Measurements from ENCODE around the gene VEZF1. TPM values are rescaled to one million over a fixed set of nuclear protein-coding genes. Genes with fewer than 3 reads are reported as not detected.
A peak's percentile ranks its signal among the peaks of the same experiment; 100 is the strongest.

VEZF1 gene
- total and polyA plus RNA-seq, 9 donors: 31.6 to 83.5 (median 71.7) TPM

- Histone ChIP-seq H3K4me1 (ENCODE audit: insufficient read depth) (peaks cover 9% of the 10 kb centered on the region), H3K36me3 (no peaks in the 10 kb centered on the region), H3K9me3 (no peaks in the 10 kb centered on the region), H3K4me3 (no peak overlapping the region), H3K27ac (no peak overlapping the region), H3K27me3 (no peaks in the 10 kb centered on the region)
- WGBS, 3 donors: 41 to 75% (median 70%) methylated on average over 5 of the region's 5 CpGs
- intact Hi-C loops (cut with DNase I): no loop called here
- TF ChIP-seq EP300 (IDR thresholded peaks at IDR 0.05) (no peak), POLR2A (IDR thresholded peaks at IDR 0.05) (no peak), CTCF (IDR thresholded peaks at IDR 0.05) (no peak)
- DNase-seq: no peak
Observed at GRCh38 chr17:57948169-57948554, 39.9 kb downstream of the VEZF1 start.

GRCh38 chr17:57947369-57947768 is 40.7 kb downstream of the VEZF1 start:
- intact Hi-C loops (cut with DNase I): no loop called here
- Histone ChIP-seq H3K27ac (peak overlapping the region in 1 of 2 donors; percentile 62), H3K27me3 (no peaks in the 10 kb centered on the region), H3K4me1 (ENCODE audit: insufficient read depth) (peaks cover 7% of the 10 kb centered on the region), H3K9me3 (no peaks in the 10 kb centered on the region), H3K36me3 (no peaks in the 10 kb centered on the region), H3K4me3 (peak overlapping the region; percentile 42)
- no peak for DNase-seq
- no peak for TF ChIP-seq EP300 (IDR thresholded peaks at IDR 0.05)
- no peak for TF ChIP-seq POLR2A (IDR thresholded peaks at IDR 0.05)
- TF ChIP-seq CTCF (IDR thresholded peaks at IDR 0.05): no peak
- 64 to 77% (median 72%) methylated on average over 9 of the region's 9 CpGs for WGBS, 3 donors

- H3K27me3 ChIP-seq: no peaks in the 10 kb centered on the region
- no peaks in the 10 kb centered on the region for H3K9me3 ChIP-seq
- H3K36me3 ChIP-seq: no peaks in the 10 kb centered on the region
- TF ChIP-seq POLR2A (IDR thresholded peaks at IDR 0.05) (no peak), CTCF (IDR thresholded peaks at IDR 0.05) (no peak), EP300 (IDR thresholded peaks at IDR 0.05) (no peak)
- peak; percentile 45 to 54 (median 49) for DNase-seq
- H3K4me3 ChIP-seq: peak overlapping the region; percentile 42
- H3K4me1 ChIP-seq (ENCODE audit: insufficient read depth): peaks cover 7% of the 10 kb centered on the region
- H3K27ac ChIP-seq: peak overlapping the region in 1 of 2 donors; percentile 62
- 3 to 9% (median 3%) methylated on average over 10 of the region's 10 CpGs for WGBS, 3 donors
- intact Hi-C loops (cut with DNase I): no loop called here
Observed at GRCh38 chr17:57946798-57947358, 41.2 kb downstream of the VEZF1 start.

GRCh38 chr17:57945996-57946797 is 41.9 kb downstream of the VEZF1 start:
- Histone ChIP-seq H3K27me3 (no peaks in the 10 kb centered on the region), H3K36me3 (no peaks in the 10 kb centered on the region), H3K9me3 (no peaks in the 10 kb centered on the region), H3K27ac (peak overlapping the region in 1 of 2 donors; percentile 62), H3K4me1 (ENCODE audit: insufficient read depth) (peaks cover 7% of the 10 kb centered on the region), H3K4me3 (peak overlapping the region; percentile 42)
- 5 to 11% (median 6%) methylated on average over 6 of the region's 6 CpGs for WGBS, 3 donors
- no peak for TF ChIP-seq POLR2A (IDR thresholded peaks at IDR 0.05)
- TF ChIP-seq EP300 (IDR thresholded peaks at IDR 0.05): no peak
- TF ChIP-seq CTCF (IDR thresholded peaks at IDR 0.05): no peak
- intact Hi-C loops (cut with DNase I): no loop called here
- no peak for DNase-seq

Data from ovary (tissue), 9 donors.